SU-DHL-6 (cell line): Measurements from ENCODE around the gene NANOS2.

ENCODE experiments used
- H2AFZ ChIP-seq: fragments of 200-600 bp; sonication (generic); 2 replicates; pipeline ENCODE4 v1.6.1; 2014; ENCODE audit warnings: low read depth, mild to moderate bottlenecking, moderate library complexity, mixed read lengths, antibody characterized with exemption, low read length; ENCODE audit not compliant: severe bottlenecking
- H3F3A ChIP-seq: fragments of 200-600 bp; shearing (Covaris generic); 2 replicates; pipeline ENCODE4 v1.6.0; 2016; ENCODE audit warnings: antibody characterized with exemption, mild to moderate bottlenecking; ENCODE audit not compliant: insufficient read depth
- H3K27ac ChIP-seq: fragments of 200-600 bp; sonication (generic); 2 replicates; pipeline ENCODE4 v1.5.1; 2016; ENCODE audit warnings: low read depth, mild to moderate bottlenecking, low read length, moderate library complexity, mixed read lengths
- H3K27me3 ChIP-seq: fragments of 200-600 bp; sonication (generic), shearing (Covaris generic); 2 replicates; pipeline ENCODE4 v1.6.0; 2014; ENCODE audit warnings: mild to moderate bottlenecking, low read length
- H3K36me3 ChIP-seq: fragments of 200-600 bp; sonication (generic); 2 replicates; pipeline ENCODE4 v1.6.1; 2014; ENCODE audit warnings: mild to moderate bottlenecking, low read length, mixed read lengths
- H3K4me2 ChIP-seq: fragments of 300-600, 200-600 bp; shearing (Covaris generic), sonication (generic); 2 replicates; pipeline ENCODE4 v1.6.0; 2014; ENCODE audit warnings: low read length, low read depth, mild to moderate bottlenecking; ENCODE audit not compliant: poor library complexity, severe bottlenecking
- H3K4me3 ChIP-seq: fragments of 200-600 bp; sonication (generic); 2 replicates; pipeline ENCODE4 v1.5.1; 2014; ENCODE audit warnings: antibody characterized with exemption, low read length, mild to moderate bottlenecking, mixed read lengths; ENCODE audit not compliant: insufficient read depth, poor library complexity, severe bottlenecking
- H3K79me2 ChIP-seq: fragments of 200-600 bp; sonication (generic); 2 replicates; pipeline ENCODE4 v1.6.1; 2014; ENCODE audit warnings: mild to moderate bottlenecking, low read length, moderate library complexity; ENCODE audit not compliant: insufficient read depth
- H3K9ac ChIP-seq: fragments of 200-600 bp; sonication (generic); 2 replicates; pipeline ENCODE4 v1.7.0; 2014; ENCODE audit warnings: mild to moderate bottlenecking, low read length
- H3K9me2 ChIP-seq: fragments of 200-600 bp; sonication (generic); replicated peaks from 2 replicates; pipeline ENCODE4 v1.6.1; 2014; ENCODE audit warnings: low read length; ENCODE audit not compliant: insufficient read depth
- H3K9me3 ChIP-seq: fragments of 200-600 bp; sonication (generic); 2 replicates; pipeline ENCODE4 v1.6.1; 2014; ENCODE audit warnings: low read length, mixed read lengths; ENCODE audit not compliant: insufficient read depth
- H4K20me1 ChIP-seq: fragments of 200-600 bp; sonication (generic); 2 replicates; pipeline ENCODE4 v1.6.1; 2014; ENCODE audit warnings: low read depth, mild to moderate bottlenecking, antibody characterized with exemption, low read length, moderate library complexity, mixed read lengths
- CTCF ChIP-seq: fragments of 200-600 bp; sonication (generic); IDR thresholded peaks from one replicate; pipeline ENCODE4 v1.5.1; 2017; ENCODE audit warnings: antibody characterized with exemption, mild to moderate bottlenecking, low read length, moderate library complexity; ENCODE audit not compliant: insufficient read depth, poor library complexity, severe bottlenecking
- EZH2phosphoT487 ChIP-seq: fragments of 200-600 bp; sonication (generic), shearing (Covaris generic); conservative IDR thresholded peaks from 2 replicates; pipeline ENCODE4 v1.6.1; 2018; ENCODE audit warnings: mild to moderate bottlenecking, antibody characterized with exemption, low read length, moderate library complexity, mixed read lengths

Gene NANOS2

GRCh38 chr19:45919678-45920077 lies 5.1 kb upstream of the NANOS2 start:
- no peaks in the 10 kb centered on the region for H3K27me3 ChIP-seq
- no peak overlapping the region for H3K27ac ChIP-seq
- no peaks in the 10 kb centered on the region for H3K36me3 ChIP-seq
- H3K4me2 ChIP-seq = no peak overlapping the region
- no peaks in the 10 kb centered on the region for H3F3A ChIP-seq
- H2AFZ ChIP-seq = no peak overlapping the region
- no peaks in the 10 kb centered on the region for H3K9me3 ChIP-seq
- no peak overlapping the region for H3K4me3 ChIP-seq
- no peaks in the 10 kb centered on the region for H3K9me2 ChIP-seq
- H3K79me2 ChIP-seq = no peaks in the 10 kb centered on the region
- no peaks in the 10 kb centered on the region for H4K20me1 ChIP-seq
- no peak overlapping the region for H3K9ac ChIP-seq
- TF ChIP-seq EZH2phosphoT487 = no peak
- no peak for TF ChIP-seq CTCF

GRCh38 chr19:45918721-45919120 lies 4.1 kb upstream of the NANOS2 start:
- H3K27ac ChIP-seq = no peak overlapping the region
- H3K79me2 ChIP-seq = no peaks in the 10 kb centered on the region
- no peak for TF ChIP-seq CTCF
- no peak for TF ChIP-seq EZH2phosphoT487
- H3K4me2 ChIP-seq = no peak overlapping the region
- no peaks in the 10 kb centered on the region for H3K27me3 ChIP-seq
- H3K9me3 ChIP-seq = no peaks in the 10 kb centered on the region
- no peaks in the 10 kb centered on the region for H3F3A ChIP-seq
- no peak overlapping the region for H3K4me3 ChIP-seq
- no peak overlapping the region for H3K9ac ChIP-seq
- H4K20me1 ChIP-seq = no peaks in the 10 kb centered on the region
- no peaks in the 10 kb centered on the region for H3K36me3 ChIP-seq
- H3K9me2 ChIP-seq = no peaks in the 10 kb centered on the region
- no peak overlapping the region for H2AFZ ChIP-seq

- no peak for TF ChIP-seq CTCF
- TF ChIP-seq EZH2phosphoT487 = no peak
- H2AFZ ChIP-seq = no peak overlapping the region
- no peaks in the 10 kb centered on the region for H3K9me3 ChIP-seq
- no peaks in the 10 kb centered on the region for H4K20me1 ChIP-seq
- H3K9ac ChIP-seq = no peak overlapping the region
- H3K27me3 ChIP-seq = no peaks in the 10 kb centered on the region
- H3F3A ChIP-seq = no peaks in the 10 kb centered on the region
- no peak overlapping the region for H3K4me2 ChIP-seq
- H3K27ac ChIP-seq = no peak overlapping the region
- no peaks in the 10 kb centered on the region for H3K9me2 ChIP-seq
- no peak overlapping the region for H3K4me3 ChIP-seq
- no peaks in the 10 kb centered on the region for H3K36me3 ChIP-seq
- no peaks in the 10 kb centered on the region for H3K79me2 ChIP-seq
Measured at GRCh38 chr19:45917421-45918091, 3.0 kb upstream of the NANOS2 start.
